Peyer's patch (tissue), 4 donors: ENCODE data around the gene GLIS1.

Experiments used
- POLR2A ChIP-seq, 2 donors: fragments of 450-650 bp; IDR thresholded peaks; one replicate each; pipeline ENCODE4 v1.5.1; 2017; ENCODE audit warnings: antibody characterized with exemption in 2 of 2, mild to moderate bottlenecking in 2 of 2, moderate library complexity in 2 of 2
- TF ChIP-seq, protein P1 (sequence below), 6 experiments: fragments of 450-650 bp in 4 of 6; fragments of 200-600 bp in 2 of 6; sonication (generic) in 1 of 6; IDR thresholded peaks; one replicate each; pipeline ENCODE4 v1.5.1; 2017 to 2019; ENCODE audit warnings: antibody characterized with exemption in 6 of 6, mild to moderate bottlenecking in 3 of 6, moderate library complexity in 1 of 6

DNA sequence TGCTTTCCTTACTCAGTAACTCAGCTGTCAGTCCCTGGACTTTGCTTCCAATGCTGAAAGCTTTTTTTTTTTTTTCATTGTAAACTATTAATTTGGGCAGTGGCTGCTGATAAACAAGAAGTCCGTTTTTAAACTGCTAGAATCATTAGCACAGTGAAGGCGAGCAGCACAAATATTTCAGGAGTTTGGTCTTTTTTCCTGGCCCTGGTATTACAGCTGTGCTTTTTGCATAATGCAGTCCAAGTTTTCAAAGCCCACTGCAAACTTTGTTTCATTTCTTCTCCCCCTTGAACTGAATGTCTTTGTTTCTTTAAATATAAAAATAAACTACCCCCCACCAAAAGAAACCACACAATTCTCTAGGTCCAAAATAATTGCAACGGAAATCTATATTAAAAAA, 6.6 kb downstream of the GLIS1 start:
- TF ChIP-seq POLR2A (IDR thresholded peaks at IDR 0.05) = no peak
- TF ChIP-seq, protein P1, sequence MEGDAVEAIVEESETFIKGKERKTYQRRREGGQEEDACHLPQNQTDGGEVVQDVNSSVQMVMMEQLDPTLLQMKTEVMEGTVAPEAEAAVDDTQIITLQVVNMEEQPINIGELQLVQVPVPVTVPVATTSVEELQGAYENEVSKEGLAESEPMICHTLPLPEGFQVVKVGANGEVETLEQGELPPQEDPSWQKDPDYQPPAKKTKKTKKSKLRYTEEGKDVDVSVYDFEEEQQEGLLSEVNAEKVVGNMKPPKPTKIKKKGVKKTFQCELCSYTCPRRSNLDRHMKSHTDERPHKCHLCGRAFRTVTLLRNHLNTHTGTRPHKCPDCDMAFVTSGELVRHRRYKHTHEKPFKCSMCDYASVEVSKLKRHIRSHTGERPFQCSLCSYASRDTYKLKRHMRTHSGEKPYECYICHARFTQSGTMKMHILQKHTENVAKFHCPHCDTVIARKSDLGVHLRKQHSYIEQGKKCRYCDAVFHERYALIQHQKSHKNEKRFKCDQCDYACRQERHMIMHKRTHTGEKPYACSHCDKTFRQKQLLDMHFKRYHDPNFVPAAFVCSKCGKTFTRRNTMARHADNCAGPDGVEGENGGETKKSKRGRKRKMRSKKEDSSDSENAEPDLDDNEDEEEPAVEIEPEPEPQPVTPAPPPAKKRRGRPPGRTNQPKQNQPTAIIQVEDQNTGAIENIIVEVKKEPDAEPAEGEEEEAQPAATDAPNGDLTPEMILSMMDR (IDR thresholded peaks at IDR 0.05) = no peak
